ENCODE data around the gene FBN3.

FBN3 gene

GRCh38 chr19:8097198-8097597 lies 52.2 kb downstream of the FBN3 start:
- DNase-seq (ENCODE audit: low read depth, low spot score), result no peak
- no peak overlapping the region for H3K4me3 ChIP-seq (ENCODE audit: low read length)

- DNase-seq (ENCODE audit: low read depth, low spot score), result no peak
- no peak overlapping the region for H3K4me3 ChIP-seq (ENCODE audit: low read length)
Observed at GRCh38 chr19:8096071-8096470, 53.3 kb downstream of the FBN3 start.

- no peak for DNase-seq (ENCODE audit: low read depth, low spot score)
Observed at GRCh38 chr19:8095354-8095886, 54.0 kb downstream of the FBN3 start.

GRCh38 chr19:8094336-8094735 lies 55.1 kb downstream of the FBN3 start:
- DNase-seq (ENCODE audit: low read depth, low spot score), result no peak
- no peak overlapping the region for H3K4me3 ChIP-seq (ENCODE audit: low read length)

More at GRCh38 chr19:8095354-8095886, 54.0 kb downstream of the FBN3 start:
- no peak overlapping the region for H3K4me3 ChIP-seq (ENCODE audit: low read length)

GRCh38 chr19:8093740-8094139 lies 55.7 kb downstream of the FBN3 start:
- no peak for DNase-seq (ENCODE audit: low read depth, low spot score)
- H3K4me3 ChIP-seq (ENCODE audit: low read length), result no peak overlapping the region

- DNase-seq (ENCODE audit: low read depth, low spot score), result no peak
- H3K4me3 ChIP-seq (ENCODE audit: low read length), result no peak overlapping the region
Observed at GRCh38 chr19:8090950-8091349, 58.4 kb downstream of the FBN3 start.

- H3K4me3 ChIP-seq (ENCODE audit: low read length), result no peak overlapping the region
- no peak for DNase-seq (ENCODE audit: low read depth, low spot score)
Observed at GRCh38 chr19:8089664-8090601, 59.5 kb downstream of the FBN3 start.

- no peak for DNase-seq (ENCODE audit: low read depth, low spot score)
- no peak overlapping the region for H3K4me3 ChIP-seq (ENCODE audit: low read length)
Observed at GRCh38 chr19:8088752-8089663, 60.4 kb downstream of the FBN3 start.

GRCh38 chr19:8087876-8088275 lies 61.5 kb downstream of the FBN3 start:
- no peak overlapping the region for H3K4me3 ChIP-seq (ENCODE audit: low read length)
- DNase-seq (ENCODE audit: low read depth, low spot score), result no peak

GRCh38 chr19:8086849-8087248 lies 62.5 kb downstream of the FBN3 start:
- no peak overlapping the region for H3K4me3 ChIP-seq (ENCODE audit: low read length)
- no peak for DNase-seq (ENCODE audit: low read depth, low spot score)

- no peak overlapping the region for H3K4me3 ChIP-seq (ENCODE audit: low read length)
- DNase-seq (ENCODE audit: low read depth, low spot score), result no peak
Observed at GRCh38 chr19:8085598-8086408, 63.6 kb downstream of the FBN3 start.

- DNase-seq (ENCODE audit: low read depth, low spot score), result no peak
- no peak overlapping the region for H3K4me3 ChIP-seq (ENCODE audit: low read length)
Observed at GRCh38 chr19:8084152-8084551, 65.2 kb downstream of the FBN3 start.

GRCh38 chr19:8083141-8083540 lies 66.3 kb downstream of the FBN3 start:
- no peak for DNase-seq (ENCODE audit: low read depth, low spot score)
- no peak overlapping the region for H3K4me3 ChIP-seq (ENCODE audit: low read length)

- no peak overlapping the region for H3K4me3 ChIP-seq (ENCODE audit: low read length)
- no peak for DNase-seq (ENCODE audit: low read depth, low spot score)
Observed at GRCh38 chr19:8081569-8082550, 67.5 kb downstream of the FBN3 start.

- DNase-seq (ENCODE audit: low read depth, low spot score), result no peak
- no peak overlapping the region for H3K4me3 ChIP-seq (ENCODE audit: low read length)
Observed at GRCh38 chr19:8080832-8081231, 68.6 kb downstream of the FBN3 start.

- no peak overlapping the region for H3K4me3 ChIP-seq (ENCODE audit: low read length)
- no peak for DNase-seq (ENCODE audit: low read depth, low spot score)
Observed at GRCh38 chr19:8079988-8080387, 69.4 kb downstream of the FBN3 start.

GRCh38 chr19:8075158-8076074 lies 74.0 kb downstream of the FBN3 start:
- no peak overlapping the region for H3K4me3 ChIP-seq (ENCODE audit: low read length)
- DNase-seq (ENCODE audit: low read depth, low spot score), result no peak
